ENCODE results near the gene LITAF.

The LITAF gene

GRCh38 chr16:11551842-11552241, 34.9 kb downstream of the LITAF start:
- no peak for DNase-seq (ENCODE audit: low read depth)
- H3K4me3 ChIP-seq (ENCODE audit: low read depth, low read length), result no peak overlapping the region
- no peak for TF ChIP-seq CTCF (IDR thresholded peaks at IDR 0.05; ENCODE audit: insufficient read depth, low read depth, low read length, missing control alignments)

DNA sequence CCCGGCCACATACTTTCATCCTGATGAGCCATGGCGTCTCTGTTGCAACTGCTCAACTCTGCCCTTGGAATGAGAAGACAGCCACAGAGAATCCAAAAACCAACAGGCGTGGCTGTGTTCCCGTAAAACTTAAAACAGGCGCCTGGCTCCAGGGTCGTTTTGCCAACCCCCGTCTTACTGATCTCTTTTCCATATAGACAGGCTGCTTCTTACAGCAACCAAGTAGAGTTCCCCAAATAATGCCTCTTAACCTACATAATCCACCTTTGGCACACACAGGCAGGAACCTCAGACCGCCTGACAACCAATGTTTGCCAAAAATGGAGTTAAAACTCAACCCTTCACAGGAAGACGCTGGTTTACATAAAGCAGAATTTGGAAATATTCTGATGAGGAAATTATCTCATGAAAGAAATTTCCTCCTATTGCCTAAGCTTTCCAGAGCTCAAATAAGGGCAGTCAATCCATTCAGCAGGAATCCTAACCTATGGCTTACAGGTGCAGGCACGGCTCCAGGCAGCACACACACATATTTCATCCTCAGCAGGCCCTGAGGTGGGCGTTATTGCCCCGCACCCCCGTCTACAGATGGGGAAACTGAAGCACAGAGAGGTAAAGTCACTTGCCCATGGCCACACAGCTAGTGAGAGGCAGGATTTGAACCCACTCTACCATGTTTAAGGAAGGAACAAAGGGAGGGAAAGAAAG, 35.8 kb downstream of the LITAF start:
- DNase-seq (ENCODE audit: low read depth), result no peak
- no peak overlapping the region for H3K4me3 ChIP-seq (ENCODE audit: low read depth, low read length)
- no peak for TF ChIP-seq CTCF (IDR thresholded peaks at IDR 0.05; ENCODE audit: insufficient read depth, low read depth, low read length, missing control alignments)

- no peak for DNase-seq (ENCODE audit: low read depth)
- TF ChIP-seq CTCF (IDR thresholded peaks at IDR 0.05; ENCODE audit: insufficient read depth, low read depth, low read length, missing control alignments), result no peak
- H3K4me3 ChIP-seq (ENCODE audit: low read depth, low read length), result no peak overlapping the region
Observed at GRCh38 chr16:11547118-11547916, 39.4 kb downstream of the LITAF start.

- TF ChIP-seq CTCF (IDR thresholded peaks at IDR 0.05; ENCODE audit: insufficient read depth, low read depth, low read length, missing control alignments), result no peak
- no peak for DNase-seq (ENCODE audit: low read depth)
Observed at GRCh38 chr16:11546608-11547061, 40.1 kb downstream of the LITAF start.

DNA sequence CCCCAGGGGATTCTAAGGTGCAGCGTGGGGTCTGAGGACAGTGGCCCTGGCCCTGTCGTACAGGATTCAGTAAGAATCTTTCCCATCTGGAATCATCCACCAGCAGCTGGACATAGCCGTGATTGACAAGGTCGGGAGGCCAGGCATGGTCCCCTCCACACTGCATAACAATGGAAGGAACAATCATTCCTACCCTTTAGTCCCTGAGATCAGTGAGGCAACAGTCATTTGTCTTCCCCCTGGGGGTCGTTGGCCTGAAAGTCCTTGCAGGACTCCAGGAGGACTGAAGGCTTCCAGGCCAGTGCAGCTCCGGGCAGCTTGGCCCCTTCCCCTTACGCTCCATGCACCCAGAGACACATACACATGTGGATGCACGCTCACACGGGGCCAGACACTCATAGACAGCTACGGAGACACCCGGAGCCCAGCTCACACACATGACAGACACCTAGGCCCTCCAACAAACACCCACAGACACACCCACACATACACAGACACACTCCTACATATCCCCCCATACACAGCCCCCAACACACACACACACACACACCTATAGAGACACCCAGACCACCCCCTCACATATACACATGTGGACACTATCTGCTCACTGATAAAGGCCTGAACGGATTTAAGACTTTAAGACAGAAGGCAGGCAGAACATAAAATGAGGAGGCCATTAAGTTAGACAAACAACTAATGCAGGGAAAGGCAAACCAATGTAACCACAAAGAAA, 42.9 kb downstream of the LITAF start:
- DNase-seq (ENCODE audit: low read depth), result no peak
- TF ChIP-seq CTCF (IDR thresholded peaks at IDR 0.05; ENCODE audit: insufficient read depth, low read depth, low read length, missing control alignments), result no peak
- H3K4me3 ChIP-seq (ENCODE audit: low read depth, low read length), result no peak overlapping the region

More at GRCh38 chr16:11546608-11547061, 40.1 kb downstream of the LITAF start:
- H3K4me3 ChIP-seq (ENCODE audit: low read depth, low read length), result no peak overlapping the region

DNA sequence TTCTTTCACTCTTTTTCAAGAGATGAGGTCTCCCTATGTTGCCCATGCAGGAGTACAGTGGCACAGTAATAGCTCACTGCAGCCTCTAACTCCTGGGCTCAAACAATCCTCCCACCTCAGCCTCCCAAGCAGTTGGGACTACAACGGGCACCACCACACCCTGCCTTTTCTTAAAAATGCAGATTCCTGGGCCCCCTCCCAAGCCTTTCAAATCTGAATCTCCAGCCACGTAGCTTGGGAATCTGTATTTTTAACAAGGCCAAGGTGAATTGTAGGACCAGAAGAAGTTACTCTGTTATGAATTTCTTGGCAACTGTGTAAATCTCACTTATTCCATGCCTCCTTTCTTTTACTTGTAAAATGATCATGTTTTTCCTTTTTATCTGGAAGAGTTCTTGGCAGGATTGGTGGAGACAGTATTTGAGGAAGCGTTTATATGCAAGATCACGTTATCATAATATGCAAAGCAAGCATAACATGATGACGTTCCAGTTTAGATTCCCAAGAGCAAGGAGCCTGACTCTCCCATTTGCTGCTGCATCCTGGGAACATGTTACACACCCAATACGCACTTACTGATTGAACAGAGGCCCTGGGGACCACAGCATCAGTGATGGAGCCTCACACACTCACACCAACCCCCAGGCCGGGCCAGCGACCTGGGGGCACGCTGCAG, 44.5 kb downstream of the LITAF start:
- no peak for DNase-seq (ENCODE audit: low read depth)
- no peak overlapping the region for H3K4me3 ChIP-seq (ENCODE audit: low read depth, low read length)
- TF ChIP-seq CTCF (IDR thresholded peaks at IDR 0.05; ENCODE audit: insufficient read depth, low read depth, low read length, missing control alignments), result no peak
